ENCODE results near the gene ZNF783. TPM values are rescaled to one million over a fixed set of nuclear protein-coding genes. Genes with fewer than 3 reads are reported as not detected.
A peak's percentile ranks its signal among the peaks of the same experiment; 100 is the strongest.

The ZNF783 gene
- total and polyA plus RNA-seq, 10 donors, result 7.7 to 24.8 (median 17.0) TPM

DNA sequence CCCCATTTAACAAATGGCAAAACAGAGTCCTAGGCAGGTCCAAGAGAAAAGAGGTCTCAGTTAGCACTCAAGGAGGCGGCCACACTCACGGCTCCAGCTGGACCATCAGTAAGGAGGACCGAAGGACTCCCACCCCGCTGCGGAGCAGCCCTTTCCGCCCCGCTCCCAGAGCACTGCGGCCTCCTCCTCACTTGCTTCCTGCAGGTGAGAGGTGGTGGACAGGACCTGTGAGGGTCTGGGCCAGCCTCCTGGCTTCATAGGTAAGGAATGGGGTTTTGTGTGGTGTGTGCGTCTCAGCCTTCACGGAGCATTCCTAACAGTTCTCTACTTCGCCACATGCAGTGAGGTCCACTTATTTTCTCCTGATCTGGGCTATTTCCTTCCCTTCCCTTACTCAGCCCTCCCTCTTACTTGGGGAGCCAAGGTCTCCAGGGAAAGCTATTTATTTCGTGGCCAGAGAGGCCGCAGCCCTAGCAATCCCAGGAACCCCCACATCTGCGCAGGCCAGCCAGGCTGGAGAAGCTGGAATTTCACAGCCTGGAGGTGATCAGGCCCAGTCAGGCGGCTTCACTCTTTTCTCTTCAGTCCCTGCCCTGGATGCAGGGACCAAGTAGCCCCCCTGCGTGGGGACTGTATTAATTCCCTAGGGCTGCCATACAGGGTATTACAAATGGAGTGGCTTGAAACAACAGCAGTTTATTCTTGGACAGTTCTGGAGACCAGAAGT, 45.9 kb downstream of the ZNF783 start:
- WGBS, 5 donors, result 89 to 94% (median 90%) methylated on average over 10 to 16 of the region's 16 CpGs
- H3K27ac ChIP-seq, result no peak overlapping the region
- H3K4me1 ChIP-seq, result peaks cover 0 to 2% (median 0%) of the 10 kb centered on the region in 6 donors
- H3K9me3 ChIP-seq, result peaks cover 0 to 4% (median 0%) of the 10 kb centered on the region in 8 donors
- intact Hi-C loops (cut with DNase I; ENCODE audit: low total_unique reads), result no loop called here
- no peak for DNase-seq
- H3K4me3 ChIP-seq, result no peak overlapping the region
- no peaks in the 10 kb centered on the region for H3K36me3 ChIP-seq
- TF ChIP-seq, protein P1, sequence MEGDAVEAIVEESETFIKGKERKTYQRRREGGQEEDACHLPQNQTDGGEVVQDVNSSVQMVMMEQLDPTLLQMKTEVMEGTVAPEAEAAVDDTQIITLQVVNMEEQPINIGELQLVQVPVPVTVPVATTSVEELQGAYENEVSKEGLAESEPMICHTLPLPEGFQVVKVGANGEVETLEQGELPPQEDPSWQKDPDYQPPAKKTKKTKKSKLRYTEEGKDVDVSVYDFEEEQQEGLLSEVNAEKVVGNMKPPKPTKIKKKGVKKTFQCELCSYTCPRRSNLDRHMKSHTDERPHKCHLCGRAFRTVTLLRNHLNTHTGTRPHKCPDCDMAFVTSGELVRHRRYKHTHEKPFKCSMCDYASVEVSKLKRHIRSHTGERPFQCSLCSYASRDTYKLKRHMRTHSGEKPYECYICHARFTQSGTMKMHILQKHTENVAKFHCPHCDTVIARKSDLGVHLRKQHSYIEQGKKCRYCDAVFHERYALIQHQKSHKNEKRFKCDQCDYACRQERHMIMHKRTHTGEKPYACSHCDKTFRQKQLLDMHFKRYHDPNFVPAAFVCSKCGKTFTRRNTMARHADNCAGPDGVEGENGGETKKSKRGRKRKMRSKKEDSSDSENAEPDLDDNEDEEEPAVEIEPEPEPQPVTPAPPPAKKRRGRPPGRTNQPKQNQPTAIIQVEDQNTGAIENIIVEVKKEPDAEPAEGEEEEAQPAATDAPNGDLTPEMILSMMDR (IDR thresholded peaks at IDR 0.05 in 8 of 11, conservative IDR thresholded peaks at IDR 0.05 in 3 of 11), result no peak
- no peak for TF ChIP-seq POLR2A (IDR thresholded peaks at IDR 0.05)
- TF ChIP-seq POLR2AphosphoS5 (IDR thresholded peaks at IDR 0.05), result no peak
- H3K27me3 ChIP-seq (replicated peaks in 1 of 7), result peaks cover 0 to 4% (median 0%) of the 10 kb centered on the region in 7 donors

GRCh38 chr7:149310113-149310836, 48.3 kb downstream of the ZNF783 start:
- no peak for TF ChIP-seq POLR2A (IDR thresholded peaks at IDR 0.05)
- TF ChIP-seq, protein P1 (IDR thresholded peaks at IDR 0.05 in 8 of 11, conservative IDR thresholded peaks at IDR 0.05 in 3 of 11), result peak in 10 of 11 experiments; percentile 20 to 68 (median 60)
- no peak for TF ChIP-seq POLR2AphosphoS5 (IDR thresholded peaks at IDR 0.05)
- H3K36me3 ChIP-seq, result no peaks in the 10 kb centered on the region
- WGBS, 5 donors, result 89 to 92% (median 90%) methylated on average over 3 of the region's 3 CpGs
- no peak overlapping the region for H3K4me3 ChIP-seq
- no peaks in the 10 kb centered on the region for H3K27me3 ChIP-seq (replicated peaks in 1 of 7)
- no peak for DNase-seq
- H3K27ac ChIP-seq, result no peak overlapping the region
- H3K9me3 ChIP-seq, result peaks cover 0 to 4% (median 0%) of the 10 kb centered on the region in 8 donors
- H3K4me1 ChIP-seq, result peaks cover 0 to 2% (median 0%) of the 10 kb centered on the region in 6 donors
- intact Hi-C loops (cut with DNase I; ENCODE audit: low total_unique reads), result no loop called here

GRCh38 chr7:149310990-149311573, 49.1 kb downstream of the ZNF783 start:
- intact Hi-C loops (cut with DNase I; ENCODE audit: low total_unique reads), result no loop called here
- no peak for DNase-seq
- 80 to 89% (median 84%) methylated on average over 4 of the region's 4 CpGs for WGBS, 5 donors
- H3K27me3 ChIP-seq (replicated peaks in 1 of 7), result no peaks in the 10 kb centered on the region
- TF ChIP-seq POLR2A (IDR thresholded peaks at IDR 0.05), result no peak
- TF ChIP-seq, protein P1 (IDR thresholded peaks at IDR 0.05 in 8 of 11, conservative IDR thresholded peaks at IDR 0.05 in 3 of 11), result no peak
- no peak for TF ChIP-seq POLR2AphosphoS5 (IDR thresholded peaks at IDR 0.05)
- peaks cover 0 to 2% (median 0%) of the 10 kb centered on the region in 6 donors for H3K4me1 ChIP-seq
- no peak overlapping the region for H3K4me3 ChIP-seq
- peaks cover 0 to 4% (median 0%) of the 10 kb centered on the region in 8 donors for H3K9me3 ChIP-seq
- H3K36me3 ChIP-seq, result no peaks in the 10 kb centered on the region
- no peak overlapping the region for H3K27ac ChIP-seq

Data from spleen (tissue), 11 donors.